ENCODE results near the gene ERICH6. TPM values are rescaled to one million over a fixed set of nuclear protein-coding genes. Genes with fewer than 3 reads are reported as not detected.
A peak's percentile ranks its signal among the peaks of the same experiment; 100 is the strongest.

Gene ERICH6
- total RNA-seq, 1 experiment from 2014 or later = not detected

GRCh38 chr3:150736903-150737832 is 33.4 kb upstream of the ERICH6 start:
- H3K4me2 ChIP-seq = no peak overlapping the region
- POLR2A ChIA-PET (ENCODE audit: unreplicated experiment) = no interaction called here
- no peaks in the 10 kb centered on the region for H3K9me2 ChIP-seq (ENCODE audit: insufficient read depth)
- TF ChIP-seq CTCF (conservative IDR thresholded peaks at IDR 0.05) = no peak
- TF ChIP-seq EZH2 (IDR thresholded peaks at IDR 0.05; ENCODE audit: low read depth) = no peak
- no TSS peak for BruUV-seq (replicated peaks)
- H3K27ac ChIP-seq = peak overlapping the region; percentile 64
- H4K20me1 ChIP-seq (ENCODE audit: insufficient read depth) = no peaks in the 10 kb centered on the region
- H3K27me3 ChIP-seq (ENCODE audit: insufficient read depth, low read depth) = no peaks in the 10 kb centered on the region
- intact Hi-C loops (cut with micrococcal nuclease; ENCODE audit: unreplicated experiment) = no loop called here
- DNase-seq = no peak
- H3K36me3 ChIP-seq (ENCODE audit: low read depth) = no peaks in the 10 kb centered on the region
- peaks cover 29% of the 10 kb centered on the region for H3K4me1 ChIP-seq (replicated peaks; ENCODE audit: insufficient read depth)
- no peak overlapping the region for H2AFZ ChIP-seq
- H3K4me3 ChIP-seq = no peak overlapping the region
- peaks cover 12% of the 10 kb centered on the region; the same call in 1 of the 2 replicates for H3F3A ChIP-seq (ENCODE audit: insufficient read depth, low read depth)
- no peaks in the 10 kb centered on the region for H3K9me3 ChIP-seq (ENCODE audit: insufficient read depth, low read depth)
- no peaks in the 10 kb centered on the region for H3K79me2 ChIP-seq (ENCODE audit: low read depth)
- CTCF ChIA-PET = no interaction called here

GRCh38 chr3:150736316-150736719 is 32.6 kb upstream of the ERICH6 start:
- intact Hi-C loops (cut with micrococcal nuclease; ENCODE audit: unreplicated experiment) = no loop called here
- Histone ChIP-seq H3K36me3 (ENCODE audit: low read depth) (no peaks in the 10 kb centered on the region), H2AFZ (no peak overlapping the region), H3K27me3 (ENCODE audit: insufficient read depth, low read depth) (no peaks in the 10 kb centered on the region), H3K27ac (no peak overlapping the region), H3F3A (ENCODE audit: insufficient read depth, low read depth) (peaks cover 12% of the 10 kb centered on the region; the same call in 1 of the 2 replicates), H3K4me3 (no peak overlapping the region), H3K9me2 (ENCODE audit: insufficient read depth) (no peaks in the 10 kb centered on the region), H3K9me3 (ENCODE audit: insufficient read depth, low read depth) (no peaks in the 10 kb centered on the region), H3K4me2 (no peak overlapping the region), H3K4me1 (replicated peaks; ENCODE audit: insufficient read depth) (peaks cover 29% of the 10 kb centered on the region), H4K20me1 (ENCODE audit: insufficient read depth) (no peaks in the 10 kb centered on the region), H3K79me2 (ENCODE audit: low read depth) (no peaks in the 10 kb centered on the region)
- ChIA-PET POLR2A (ENCODE audit: unreplicated experiment) (no interaction called here), CTCF (no interaction called here)
- DNase-seq = peak in 1 of 2 experiments; percentile 63
- TF ChIP-seq EZH2 (IDR thresholded peaks at IDR 0.05; ENCODE audit: low read depth) (no peak), CTCF (conservative IDR thresholded peaks at IDR 0.05) (no peak)
- BruUV-seq (replicated peaks) = no TSS peak

- POLR2A ChIA-PET (ENCODE audit: unreplicated experiment) = no interaction called here
- no peaks in the 10 kb centered on the region for H3K36me3 ChIP-seq (ENCODE audit: low read depth)
- H2AFZ ChIP-seq = no peak overlapping the region
- no peak overlapping the region for H3K4me2 ChIP-seq
- H3K79me2 ChIP-seq (ENCODE audit: low read depth) = no peaks in the 10 kb centered on the region
- no peak overlapping the region for H3K27ac ChIP-seq
- TF ChIP-seq CTCF (conservative IDR thresholded peaks at IDR 0.05) (no peak), EZH2 (IDR thresholded peaks at IDR 0.05; ENCODE audit: low read depth) (no peak)
- H3K4me3 ChIP-seq = no peak overlapping the region
- no TSS peak for BruUV-seq (replicated peaks)
- H3K4me1 ChIP-seq (replicated peaks; ENCODE audit: insufficient read depth) = peaks cover 29% of the 10 kb centered on the region
- intact Hi-C loops (cut with micrococcal nuclease; ENCODE audit: unreplicated experiment) = no loop called here
- CTCF ChIA-PET = no interaction called here
- H3K27me3 ChIP-seq (ENCODE audit: insufficient read depth, low read depth) = no peaks in the 10 kb centered on the region
- H3K9me3 ChIP-seq (ENCODE audit: insufficient read depth, low read depth) = no peaks in the 10 kb centered on the region
- H3K9me2 ChIP-seq (ENCODE audit: insufficient read depth) = no peaks in the 10 kb centered on the region
- peaks cover 12% of the 10 kb centered on the region; the same call in 1 of the 2 replicates for H3F3A ChIP-seq (ENCODE audit: insufficient read depth, low read depth)
- DNase-seq = no peak
- H4K20me1 ChIP-seq (ENCODE audit: insufficient read depth) = no peaks in the 10 kb centered on the region
Observed at GRCh38 chr3:150734795-150735119, 31.0 kb upstream of the ERICH6 start.

All from PC-9 (cell line).